Renal pelvis (tissue), 4 donors: ENCODE measurements around the gene VDR. TPM values are rescaled to one million over a fixed set of nuclear protein-coding genes. Genes with fewer than 3 reads are reported as not detected.

Experiments used
- DNase-seq: peaks from one replicate; pipeline ENCODE4 v3.0.0-alpha.2; 2013
- polyA plus RNA-seq, 3 donors: library from polyadenylated mRNA; unstranded; fragments of 120-200 nt; gene quantifications; one replicate each; pipeline ENCODE4 v1.2.1, GENCODE V29; 2013; ENCODE audit not compliant: insufficient read length in 3 of 3

VDR gene
- polyA plus RNA-seq, 3 donors, result 3.0 to 4.1 (median 3.7) TPM

GRCh38 chr12:47797441-47797840 lies 107.4 kb downstream of the VDR start:
- DNase-seq, result no peak

GRCh38 chr12:47795814-47796411 lies 108.9 kb downstream of the VDR start:
- DNase-seq, result no peak

- DNase-seq, result no peak
Observed at GRCh38 chr12:47795121-47795813, 109.5 kb downstream of the VDR start.

- DNase-seq, result no peak
Observed at GRCh38 chr12:47794679-47795078, 110.1 kb downstream of the VDR start.

- no peak for DNase-seq
Observed at GRCh38 chr12:47793015-47793681, 111.6 kb downstream of the VDR start.

GRCh38 chr12:47791874-47792273 lies 112.9 kb downstream of the VDR start:
- DNase-seq, result no peak

Other genes starting within 250 kb of the VDR start
- 10 to 100 TPM; 42.3 to 44.5 (median 43.5) TPM for gene RPAP3, start 199.0 kb downstream of the VDR start, polyA plus RNA-seq
- gene ENDOU, start 179.5 kb downstream of the VDR start, polyA plus RNA-seq, result under 1 TPM; 0.26 to 0.48 (median 0.46) TPM
- gene RAPGEF3, start 146.1 kb downstream of the VDR start, polyA plus RNA-seq, result 100 to 1,000 TPM in 1 of 3 donors, 10 to 100 TPM in 2; 67.0 to 100 (median 68.6) TPM
- 10 to 100 TPM; 54.4 to 69.8 (median 55.2) TPM for gene SLC48A1, start 131.8 kb downstream of the VDR start, polyA plus RNA-seq
- 10 to 100 TPM; 80.8 to 93.5 (median 90.2) TPM for gene HDAC7, start 85.1 kb downstream of the VDR start, polyA plus RNA-seq
- 100 to 1,000 TPM; 128 to 132 (median 132) TPM for gene TMEM106C, start 58.6 kb upstream of the VDR start, polyA plus RNA-seq
- gene COL2A1, start 99.5 kb upstream of the VDR start, polyA plus RNA-seq, result 10 to 100 TPM; 33.7 to 60.3 (median 57.9) TPM
- 10 to 100 TPM; 22.2 to 25.0 (median 23.1) TPM for gene SENP1, start 201.1 kb upstream of the VDR start, polyA plus RNA-seq
- 100 to 1,000 TPM in 2 of 3 donors, 10 to 100 TPM in 1; 97.5 to 129 (median 110) TPM for gene PFKM, start 214.4 kb upstream of the VDR start, polyA plus RNA-seq